Measurements from ENCODE around the gene HBEGF.

The HBEGF gene

DNA sequence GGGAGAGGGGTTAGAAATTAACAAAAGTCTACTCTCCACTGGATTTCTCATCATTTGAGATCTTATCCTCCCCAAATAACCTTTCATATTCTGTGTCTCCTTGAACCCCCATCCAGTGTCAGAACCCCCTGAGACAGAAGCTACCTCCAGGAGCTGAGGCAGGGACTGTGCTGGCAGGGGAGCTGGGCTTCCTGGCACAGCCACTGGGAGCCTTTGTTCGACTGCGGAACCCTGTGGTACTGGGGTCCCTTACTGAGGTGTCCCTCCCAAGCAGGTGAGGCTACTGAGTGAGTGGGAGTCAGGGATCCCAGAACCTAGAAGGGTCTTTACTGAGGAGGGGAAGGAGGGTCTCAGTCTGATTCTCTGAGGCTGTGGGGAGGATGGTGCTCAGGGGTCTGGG is 15.5 kb upstream of the HBEGF start:
- TF ChIP-seq, protein P1, sequence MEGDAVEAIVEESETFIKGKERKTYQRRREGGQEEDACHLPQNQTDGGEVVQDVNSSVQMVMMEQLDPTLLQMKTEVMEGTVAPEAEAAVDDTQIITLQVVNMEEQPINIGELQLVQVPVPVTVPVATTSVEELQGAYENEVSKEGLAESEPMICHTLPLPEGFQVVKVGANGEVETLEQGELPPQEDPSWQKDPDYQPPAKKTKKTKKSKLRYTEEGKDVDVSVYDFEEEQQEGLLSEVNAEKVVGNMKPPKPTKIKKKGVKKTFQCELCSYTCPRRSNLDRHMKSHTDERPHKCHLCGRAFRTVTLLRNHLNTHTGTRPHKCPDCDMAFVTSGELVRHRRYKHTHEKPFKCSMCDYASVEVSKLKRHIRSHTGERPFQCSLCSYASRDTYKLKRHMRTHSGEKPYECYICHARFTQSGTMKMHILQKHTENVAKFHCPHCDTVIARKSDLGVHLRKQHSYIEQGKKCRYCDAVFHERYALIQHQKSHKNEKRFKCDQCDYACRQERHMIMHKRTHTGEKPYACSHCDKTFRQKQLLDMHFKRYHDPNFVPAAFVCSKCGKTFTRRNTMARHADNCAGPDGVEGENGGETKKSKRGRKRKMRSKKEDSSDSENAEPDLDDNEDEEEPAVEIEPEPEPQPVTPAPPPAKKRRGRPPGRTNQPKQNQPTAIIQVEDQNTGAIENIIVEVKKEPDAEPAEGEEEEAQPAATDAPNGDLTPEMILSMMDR (IDR thresholded peaks at IDR 0.05; ENCODE audit: low read depth, low read length) = no peak
- DNase-seq (ENCODE audit: extremely low read depth, low read depth) = no peak

DNA sequence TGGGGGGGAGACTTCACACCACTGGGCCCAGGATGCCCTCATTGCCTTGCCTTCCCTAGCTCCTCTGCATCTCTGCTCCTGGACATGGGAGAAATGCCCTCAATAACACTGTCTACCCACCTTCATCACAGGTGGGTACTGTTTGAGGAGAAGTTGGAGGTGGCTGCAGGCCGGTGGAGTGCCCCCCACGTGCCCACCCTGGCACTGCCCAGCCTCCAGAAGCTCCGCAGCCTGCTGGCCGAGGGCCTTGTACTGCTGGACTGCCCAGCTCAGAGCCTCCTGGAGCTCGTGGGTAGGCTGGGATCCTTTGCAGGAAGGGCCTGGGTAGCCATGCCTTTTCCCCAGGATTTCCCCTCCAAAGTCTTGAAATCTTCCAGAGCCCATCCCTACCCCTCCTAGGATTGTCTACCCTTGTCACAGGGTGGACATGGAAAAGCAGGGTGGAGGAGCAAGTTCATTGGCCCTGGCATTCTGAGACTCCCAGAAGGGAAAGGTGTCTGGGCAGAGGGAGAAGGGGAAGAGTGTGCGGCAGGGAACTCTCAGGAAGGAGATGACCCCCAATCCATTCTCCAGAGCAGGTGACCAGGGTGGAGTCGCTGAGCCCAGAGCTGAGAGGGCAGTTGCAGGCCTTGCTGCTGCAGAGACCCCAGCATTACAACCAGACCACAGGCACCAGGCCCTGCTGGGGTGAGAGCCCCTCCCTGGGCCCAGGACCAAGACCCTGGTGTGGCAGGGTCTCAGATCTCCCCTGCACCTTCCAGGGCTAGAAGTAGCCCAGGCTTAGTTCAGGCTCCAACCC is 14.5 kb upstream of the HBEGF start:
- no peak for DNase-seq (ENCODE audit: extremely low read depth, low read depth)
- TF ChIP-seq, protein P1 (IDR thresholded peaks at IDR 0.05; ENCODE audit: low read depth, low read length) = no peak

DNA sequence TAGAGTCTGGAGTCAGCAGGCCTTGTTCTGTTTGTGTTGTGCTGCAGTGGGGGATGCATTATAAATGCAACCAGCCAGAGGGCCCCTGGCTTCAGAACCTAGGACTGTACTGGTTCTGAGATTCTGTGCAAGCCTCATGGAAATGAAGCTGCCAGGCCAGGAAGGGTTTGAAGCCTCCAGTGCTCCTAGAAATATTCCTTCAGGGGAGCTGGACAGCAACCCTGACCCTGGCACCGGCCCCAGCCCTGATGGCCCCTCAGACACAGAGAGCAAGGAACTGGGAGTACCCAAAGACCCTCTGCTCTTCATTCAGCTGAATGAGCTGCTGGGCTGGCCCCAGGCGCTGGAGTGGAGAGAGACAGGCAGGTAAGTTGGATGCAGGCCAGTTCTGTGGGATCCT is 13.7 kb upstream of the HBEGF start, which contains the start of gene SLC4A9:
Gene SLC4A9 (plus strand): TSS at position 94 of the 400 bp plus-strand sequence. CDS start 43 bp downstream, at position 137.
- TF ChIP-seq, protein P1 (IDR thresholded peaks at IDR 0.05; ENCODE audit: low read depth, low read length) = no peak
- DNase-seq (ENCODE audit: extremely low read depth, low read depth) = no peak

DNA sequence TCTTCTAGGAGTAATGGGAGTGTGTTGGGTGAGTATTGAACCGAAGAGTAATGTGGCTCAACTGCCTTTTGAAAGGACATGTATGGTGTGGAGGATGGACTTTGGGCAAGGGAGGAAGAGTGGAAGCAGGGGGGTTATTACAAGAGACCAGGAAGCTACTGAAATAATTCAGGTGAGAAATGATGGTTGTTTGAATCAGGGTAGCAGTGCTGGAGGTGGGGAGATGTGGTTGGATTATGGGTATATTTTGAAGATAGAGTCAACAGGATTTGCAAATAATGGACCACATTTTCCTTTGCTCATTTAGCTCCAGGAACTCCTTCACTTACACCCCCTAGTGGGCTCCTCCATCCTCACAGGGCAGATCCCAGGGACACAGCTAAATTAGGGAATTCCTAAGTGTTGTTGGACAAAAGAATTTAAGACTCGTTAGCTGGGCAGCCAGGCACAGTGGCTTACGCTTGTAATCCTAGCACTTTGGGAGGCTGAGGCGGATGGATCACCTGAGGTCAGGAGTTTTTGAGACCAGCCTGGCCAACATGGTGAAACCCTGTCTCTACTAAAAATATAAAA is 12.4 kb upstream of the HBEGF start:
- DNase-seq (ENCODE audit: extremely low read depth, low read depth) = no peak
- TF ChIP-seq, protein P1 (IDR thresholded peaks at IDR 0.05; ENCODE audit: low read depth, low read length) = peak; percentile 54

DNA sequence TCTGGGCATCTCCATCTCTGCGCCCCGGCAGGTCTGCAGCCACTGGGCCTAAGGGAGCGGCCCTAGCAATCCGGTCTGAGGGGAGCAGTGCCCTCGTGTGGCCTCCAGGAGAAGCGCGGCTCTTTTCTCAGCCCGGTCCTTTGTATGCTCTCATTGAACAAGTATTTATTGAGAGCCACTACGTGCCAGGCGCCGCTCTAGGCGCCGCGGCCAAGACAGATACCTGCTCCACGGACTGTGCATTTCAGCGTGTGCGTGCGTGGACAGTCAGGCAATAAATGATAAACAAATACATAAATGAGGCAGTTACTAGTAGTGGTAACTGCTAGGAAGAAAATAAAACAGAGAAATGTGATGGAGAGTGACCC is 11.3 kb upstream of the HBEGF start:
- TF ChIP-seq, protein P1 (IDR thresholded peaks at IDR 0.05; ENCODE audit: low read depth, low read length) = peak; percentile 95
- peak; percentile 61 for DNase-seq (ENCODE audit: extremely low read depth, low read depth)

DNA sequence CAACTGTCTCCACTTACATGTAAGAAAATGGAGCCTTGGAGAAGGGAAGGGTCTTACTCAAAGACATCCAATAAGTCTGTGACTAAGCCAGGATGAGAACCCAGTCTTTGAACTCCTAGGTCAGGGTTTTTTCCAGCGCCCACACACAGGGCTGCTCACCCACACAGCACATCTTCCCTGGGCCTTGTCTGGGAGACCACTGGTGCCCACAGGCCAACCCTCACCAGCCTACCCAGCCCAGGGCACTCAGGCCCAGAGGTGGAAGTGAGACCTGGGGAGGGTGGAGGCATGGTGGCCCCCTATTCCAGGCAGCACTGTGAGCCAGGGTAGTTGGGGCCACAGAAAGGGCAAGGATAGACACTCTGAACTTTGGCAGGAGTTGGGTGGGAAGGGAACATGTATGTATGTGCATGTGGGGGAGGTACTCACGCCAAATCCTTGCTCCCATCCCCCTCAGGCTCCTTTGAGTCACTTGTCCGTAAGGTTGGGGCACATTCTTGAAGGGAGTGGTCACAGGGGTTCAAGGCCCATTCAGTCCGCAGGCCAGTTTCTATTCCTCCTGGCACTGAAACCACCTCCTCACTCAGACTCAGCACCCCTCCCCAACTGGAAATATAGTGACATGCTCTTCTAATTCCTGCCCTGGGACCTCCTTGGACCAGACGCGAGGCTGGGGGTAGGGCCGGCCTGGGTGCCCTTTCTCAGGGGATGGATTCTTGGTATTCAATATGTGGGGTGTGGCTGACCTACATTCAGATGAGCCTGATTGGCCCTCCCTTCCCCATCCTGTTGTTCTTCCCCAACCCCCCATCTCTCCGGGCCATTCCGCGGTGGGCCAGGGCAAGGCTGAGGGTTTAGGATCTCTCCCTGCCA is 10.7 kb upstream of the HBEGF start:
- no peak for DNase-seq (ENCODE audit: extremely low read depth, low read depth)
- TF ChIP-seq, protein P1 (IDR thresholded peaks at IDR 0.05; ENCODE audit: low read depth, low read length) = no peak

All from AG09319 (cell line).